ENCODE data around the gene TEAD3.
A peak's percentile ranks its signal among the peaks of the same experiment; 100 is the strongest.

TEAD3 gene

GRCh38 chr6:35532126-35532525, 35.2 kb upstream of the TEAD3 start:
- WGBS = 93% methylated on average over 3 of the region's 4 CpGs
- Histone ChIP-seq H2BK15ac (ENCODE audit: low read depth, poor library complexity, severe bottlenecking) (no peak overlapping the region), H3K4ac (ENCODE audit: low read depth in 1 of 2, low read length in 2 of 2) (no peak overlapping the region), H3K27me3 (ENCODE audit: control insufficient read depth in 1 of 2, insufficient read depth in 1 of 2, low read length in 2 of 2) (peaks cover 11 to 43% of the 10 kb centered on the region in 2 experiments), H2AFZ (ENCODE audit: low read depth, low read length) (no peak overlapping the region), H2BK120ac (ENCODE audit: low read depth, low read length) (no peak overlapping the region), H3K27ac (ENCODE audit: low read length, poor library complexity, severe bottlenecking) (no peak overlapping the region), H4K91ac (ENCODE audit: low read length) (no peak overlapping the region), H3K14ac (ENCODE audit: low read length in 2 of 2) (no peak overlapping the region), H3K9ac (ENCODE audit: low read length) (no peak overlapping the region), H2AK5ac (ENCODE audit: low read length, severe bottlenecking) (no peak overlapping the region), H3K4me1 (ENCODE audit: control insufficient read depth, insufficient read depth, low read depth, low read length) (peaks cover 5% of the 10 kb centered on the region), H3K9me3 (ENCODE audit: control insufficient read depth, low read length) (no peaks in the 10 kb centered on the region), H4K8ac (ENCODE audit: low read length) (no peak overlapping the region), H3K23ac (ENCODE audit: low read length in 2 of 2) (no peak overlapping the region), H3K4me2 (ENCODE audit: low read length, poor library complexity, severe bottlenecking) (no peak overlapping the region), H3K36me3 (ENCODE audit: control insufficient read depth in 1 of 2, insufficient read depth in 2 of 2, low read depth in 1 of 2, low read length in 2 of 2) (no peaks in the 10 kb centered on the region), H3K79me1 (replicated peaks; ENCODE audit: low read length, poor library complexity, severe bottlenecking) (no peaks in the 10 kb centered on the region), H3K18ac (ENCODE audit: low read depth in 1 of 2, low read length in 2 of 2) (no peak overlapping the region), H2BK5ac (ENCODE audit: low read depth, low read length, poor library complexity, severe bottlenecking) (no peak overlapping the region), H2BK12ac (ENCODE audit: low read length in 2 of 2) (no peak overlapping the region), H3K4me3 (ENCODE audit: insufficient read depth in 1 of 2, low read depth in 1 of 2, low read length in 2 of 2) (no peak overlapping the region)
- DNase-seq = no peak

GRCh38 chr6:35524380-35525020, 27.6 kb upstream of the TEAD3 start:
- Histone ChIP-seq H2BK15ac (ENCODE audit: low read depth, poor library complexity, severe bottlenecking) (no peak overlapping the region), H3K18ac (ENCODE audit: low read depth in 1 of 2, low read length in 2 of 2) (no peak overlapping the region), H3K4me3 (ENCODE audit: insufficient read depth in 1 of 2, low read depth in 1 of 2, low read length in 2 of 2) (no peak overlapping the region), H3K23ac (ENCODE audit: low read length in 2 of 2) (no peak overlapping the region), H2BK120ac (ENCODE audit: low read depth, low read length) (no peak overlapping the region), H3K4me1 (ENCODE audit: control insufficient read depth, insufficient read depth, low read depth, low read length) (peaks cover 4% of the 10 kb centered on the region), H3K4me2 (ENCODE audit: low read length, poor library complexity, severe bottlenecking) (no peak overlapping the region), H3K27me3 (ENCODE audit: control insufficient read depth in 1 of 2, insufficient read depth in 1 of 2, low read length in 2 of 2) (peaks cover 5 to 28% of the 10 kb centered on the region in 2 experiments), H3K9me3 (ENCODE audit: control insufficient read depth, low read length) (no peaks in the 10 kb centered on the region), H4K8ac (ENCODE audit: low read length) (no peak overlapping the region), H3K36me3 (ENCODE audit: control insufficient read depth in 1 of 2, insufficient read depth in 2 of 2, low read depth in 1 of 2, low read length in 2 of 2) (no peaks in the 10 kb centered on the region), H2BK5ac (ENCODE audit: low read depth, low read length, poor library complexity, severe bottlenecking) (no peak overlapping the region), H3K14ac (ENCODE audit: low read length in 2 of 2) (no peak overlapping the region), H2AK5ac (ENCODE audit: low read length, severe bottlenecking) (no peak overlapping the region), H4K91ac (ENCODE audit: low read length) (no peak overlapping the region), H2AFZ (ENCODE audit: low read depth, low read length) (no peak overlapping the region), H3K4ac (ENCODE audit: low read depth in 1 of 2, low read length in 2 of 2) (no peak overlapping the region), H3K27ac (ENCODE audit: low read length, poor library complexity, severe bottlenecking) (no peak overlapping the region), H3K9ac (ENCODE audit: low read length) (no peak overlapping the region), H2BK12ac (ENCODE audit: low read length in 2 of 2) (no peak overlapping the region), H3K79me1 (replicated peaks; ENCODE audit: low read length, poor library complexity, severe bottlenecking) (no peaks in the 10 kb centered on the region)
- DNase-seq = no peak
- whole genome bisulfite sequencing = 85% methylated on average over 2 of the region's 3 CpGs

GRCh38 chr6:35522660-35523658, 26.1 kb upstream of the TEAD3 start:
- no peak overlapping the region for H3K14ac ChIP-seq (ENCODE audit: low read length in 2 of 2)

GRCh38 chr6:35522151-35522550, 25.3 kb upstream of the TEAD3 start:
- H2BK12ac ChIP-seq (ENCODE audit: low read length in 2 of 2) = peak overlapping the region in 1 of 2 experiments; percentile 6
- H3K4me1 ChIP-seq (ENCODE audit: control insufficient read depth, insufficient read depth, low read depth, low read length) = peaks cover 4% of the 10 kb centered on the region
- H3K27me3 ChIP-seq (ENCODE audit: control insufficient read depth in 1 of 2, insufficient read depth in 1 of 2, low read length in 2 of 2) = peaks cover 0 to 26% of the 10 kb centered on the region in 2 experiments
- no peak overlapping the region for H3K18ac ChIP-seq (ENCODE audit: low read depth in 1 of 2, low read length in 2 of 2)
- no peak overlapping the region for H3K9ac ChIP-seq (ENCODE audit: low read length)
- no peak overlapping the region for H4K91ac ChIP-seq (ENCODE audit: low read length)
- H3K23ac ChIP-seq (ENCODE audit: low read length in 2 of 2) = no peak overlapping the region
- H3K4me2 ChIP-seq (ENCODE audit: low read length, poor library complexity, severe bottlenecking) = no peak overlapping the region
- WGBS = 84% methylated on average over 12 of the region's 12 CpGs
- no peak overlapping the region for H3K27ac ChIP-seq (ENCODE audit: low read length, poor library complexity, severe bottlenecking)
- peak overlapping the region; percentile 89 for H4K8ac ChIP-seq (ENCODE audit: low read length)
- H3K14ac ChIP-seq (ENCODE audit: low read length in 2 of 2) = no peak overlapping the region
- DNase-seq = no peak
- no peak overlapping the region for H2BK15ac ChIP-seq (ENCODE audit: low read depth, poor library complexity, severe bottlenecking)
- H3K4me3 ChIP-seq (ENCODE audit: insufficient read depth in 1 of 2, low read depth in 1 of 2, low read length in 2 of 2) = no peak overlapping the region
- no peak overlapping the region for H2AK5ac ChIP-seq (ENCODE audit: low read length, severe bottlenecking)
- no peak overlapping the region for H3K4ac ChIP-seq (ENCODE audit: low read depth in 1 of 2, low read length in 2 of 2)
- no peaks in the 10 kb centered on the region for H3K36me3 ChIP-seq (ENCODE audit: control insufficient read depth in 1 of 2, insufficient read depth in 2 of 2, low read depth in 1 of 2, low read length in 2 of 2)
- H3K79me1 ChIP-seq (replicated peaks; ENCODE audit: low read length, poor library complexity, severe bottlenecking) = no peaks in the 10 kb centered on the region
- H2AFZ ChIP-seq (ENCODE audit: low read depth, low read length) = no peak overlapping the region
- no peak overlapping the region for H2BK5ac ChIP-seq (ENCODE audit: low read depth, low read length, poor library complexity, severe bottlenecking)
- H2BK120ac ChIP-seq (ENCODE audit: low read depth, low read length) = no peak overlapping the region
- H3K9me3 ChIP-seq (ENCODE audit: control insufficient read depth, low read length) = no peaks in the 10 kb centered on the region

More at GRCh38 chr6:35522660-35523658, 26.1 kb upstream of the TEAD3 start:
- peak overlapping the region; percentile 36 for H2AFZ ChIP-seq (ENCODE audit: low read depth, low read length)
- peak overlapping the region; percentile 6 to 40 for H2BK12ac ChIP-seq (ENCODE audit: low read length in 2 of 2)
- no peaks in the 10 kb centered on the region for H3K9me3 ChIP-seq (ENCODE audit: control insufficient read depth, low read length)
- peak overlapping the region; percentile 49 for H3K9ac ChIP-seq (ENCODE audit: low read length)
- no peak overlapping the region for H2BK120ac ChIP-seq (ENCODE audit: low read depth, low read length)
- no peak overlapping the region for H2BK5ac ChIP-seq (ENCODE audit: low read depth, low read length, poor library complexity, severe bottlenecking)
- H4K91ac ChIP-seq (ENCODE audit: low read length) = no peak overlapping the region
- no peaks in the 10 kb centered on the region for H3K36me3 ChIP-seq (ENCODE audit: control insufficient read depth in 1 of 2, insufficient read depth in 2 of 2, low read depth in 1 of 2, low read length in 2 of 2)
- peak overlapping the region; percentile 55 for H3K4me2 ChIP-seq (ENCODE audit: low read length, poor library complexity, severe bottlenecking)
- H2BK15ac ChIP-seq (ENCODE audit: low read depth, poor library complexity, severe bottlenecking) = peak overlapping the region; percentile 19
- H2AK5ac ChIP-seq (ENCODE audit: low read length, severe bottlenecking) = no peak overlapping the region
- peak overlapping the region; percentile 89 for H4K8ac ChIP-seq (ENCODE audit: low read length)
- DNase-seq = peak; percentile 64
- peak overlapping the region; percentile 13 to 81 for H3K18ac ChIP-seq (ENCODE audit: low read depth in 1 of 2, low read length in 2 of 2)
- no peaks in the 10 kb centered on the region for H3K79me1 ChIP-seq (replicated peaks; ENCODE audit: low read length, poor library complexity, severe bottlenecking)
- H3K27me3 ChIP-seq (ENCODE audit: control insufficient read depth in 1 of 2, insufficient read depth in 1 of 2, low read length in 2 of 2) = peaks cover 3 to 31% of the 10 kb centered on the region in 2 experiments
- no peak overlapping the region for H3K23ac ChIP-seq (ENCODE audit: low read length in 2 of 2)
- H3K4ac ChIP-seq (ENCODE audit: low read depth in 1 of 2, low read length in 2 of 2) = peak overlapping the region; percentile 6 to 35
- H3K4me1 ChIP-seq (ENCODE audit: control insufficient read depth, insufficient read depth, low read depth, low read length) = peaks cover 4% of the 10 kb centered on the region
- 40% methylated on average over 28 of the region's 32 CpGs for WGBS
- H3K27ac ChIP-seq (ENCODE audit: low read length, poor library complexity, severe bottlenecking) = no peak overlapping the region
- peak overlapping the region in 1 of 2 experiments; percentile 71 for H3K4me3 ChIP-seq (ENCODE audit: insufficient read depth in 1 of 2, low read depth in 1 of 2, low read length in 2 of 2)
